Measurements from ENCODE around the gene SUV39H2.
A peak's percentile ranks its signal among the peaks of the same experiment; 100 is the strongest.
"Not testable (repeated sequence)": the region's sequence is repeated elsewhere in the genome, so short reads cannot be mapped to it uniquely, and the experiment has no call there.

Gene SUV39H2

GRCh38 chr10:14876764-14877163, 1.9 kb upstream of the SUV39H2 start:
- DNase-seq: no peak

DNA sequence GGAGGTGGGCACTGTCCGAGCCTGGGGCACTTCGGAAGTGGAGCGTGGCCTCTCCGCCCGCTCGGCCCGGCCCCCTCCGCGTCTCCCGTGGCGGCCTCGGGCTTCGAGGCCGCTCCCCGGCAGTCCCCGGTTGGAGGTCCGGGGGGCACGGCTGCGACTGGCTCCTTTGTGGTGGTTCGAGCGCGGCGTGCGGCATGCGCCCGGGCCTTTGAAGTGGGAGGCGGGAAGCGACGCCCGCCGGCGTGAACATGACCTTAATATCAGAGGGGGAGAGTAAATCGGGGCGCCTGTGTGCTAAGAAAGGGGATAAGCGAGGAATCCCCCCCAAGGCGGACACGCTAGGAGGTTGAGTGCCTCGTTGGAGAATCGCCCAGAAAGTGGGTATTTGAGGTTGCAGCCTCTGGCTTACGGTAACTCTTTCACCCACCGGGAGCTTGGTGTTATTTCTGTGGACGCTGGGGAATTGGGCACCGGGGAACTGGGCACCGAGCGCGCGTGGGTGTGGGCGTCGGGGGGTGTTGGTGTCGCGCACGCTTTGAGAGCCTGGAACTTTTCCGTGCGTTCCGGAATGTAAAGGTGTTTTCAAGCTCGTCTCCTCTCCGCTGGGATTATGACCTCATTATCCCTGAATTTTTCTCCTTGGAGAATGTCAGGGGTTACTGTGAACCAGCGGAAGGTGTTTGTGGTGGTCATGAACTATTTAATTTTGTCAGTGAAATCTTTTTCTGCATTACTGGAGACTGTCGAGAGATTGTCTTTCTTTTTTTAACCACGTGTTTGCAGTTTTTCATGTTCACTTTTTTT, 660 bp downstream of the SUV39H2 start:
- DNase-seq: peak; percentile 60 to 61

DNA sequence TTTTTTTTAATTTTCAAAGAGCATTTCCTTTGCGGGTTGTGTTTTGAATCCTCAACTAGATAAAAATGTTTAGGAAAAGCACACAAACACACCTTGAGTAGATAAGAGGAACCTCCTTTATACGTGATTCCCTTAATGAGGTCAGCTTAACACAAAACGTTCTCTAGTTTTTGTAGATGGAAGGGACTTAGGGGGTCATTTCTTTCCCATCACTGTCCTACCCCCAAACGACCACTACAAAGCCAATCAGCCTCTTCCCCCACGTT, 1.2 kb downstream of the SUV39H2 start:
- DNase-seq: no peak

GRCh38 chr10:14880229-14880628, 1.6 kb downstream of the SUV39H2 start:
- DNase-seq: no peak

- DNase-seq: no peak
Measured at GRCh38 chr10:14884082-14884481, 5.4 kb downstream of the SUV39H2 start.

DNA sequence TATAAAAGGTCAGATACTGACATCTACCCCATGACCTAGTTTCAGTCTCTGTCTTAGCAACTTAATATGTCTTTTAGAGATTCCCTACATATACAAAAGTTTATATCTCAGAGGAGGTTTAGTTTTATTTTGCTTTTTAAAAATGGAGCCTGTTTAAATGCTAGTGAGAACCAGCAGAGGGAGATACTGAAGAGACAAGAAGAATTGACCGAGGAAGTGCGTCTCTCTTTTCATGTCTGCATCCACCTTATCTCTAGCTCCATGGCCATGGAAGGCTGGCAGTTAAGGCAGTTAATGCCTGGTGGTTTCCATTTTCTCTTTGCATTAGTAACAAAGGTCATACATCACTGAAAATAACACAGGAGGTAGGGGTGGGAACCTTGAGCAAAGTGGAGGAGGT, 10.7 kb downstream of the SUV39H2 start:
- no peak for DNase-seq

DNA sequence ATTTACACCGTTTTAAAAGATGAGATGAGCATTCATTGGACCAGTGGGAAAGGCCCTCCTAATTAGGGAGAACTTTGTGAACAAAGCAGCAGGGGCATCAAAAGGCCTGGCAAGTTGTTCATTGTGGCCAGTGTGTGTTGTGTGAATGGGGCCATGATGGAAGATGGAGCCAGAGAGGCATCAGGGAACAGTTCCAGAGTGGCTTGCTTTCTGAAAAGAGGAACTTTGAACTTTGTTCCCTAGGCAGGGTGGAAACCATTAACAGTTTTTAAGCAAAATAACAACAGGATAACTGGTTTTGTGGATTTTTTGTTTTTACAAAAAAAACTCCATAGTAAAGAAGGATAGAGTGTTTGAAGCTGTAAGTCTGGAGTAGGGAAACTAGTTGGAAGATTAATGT, 12.5 kb downstream of the SUV39H2 start:
- no peak for DNase-seq

DNA sequence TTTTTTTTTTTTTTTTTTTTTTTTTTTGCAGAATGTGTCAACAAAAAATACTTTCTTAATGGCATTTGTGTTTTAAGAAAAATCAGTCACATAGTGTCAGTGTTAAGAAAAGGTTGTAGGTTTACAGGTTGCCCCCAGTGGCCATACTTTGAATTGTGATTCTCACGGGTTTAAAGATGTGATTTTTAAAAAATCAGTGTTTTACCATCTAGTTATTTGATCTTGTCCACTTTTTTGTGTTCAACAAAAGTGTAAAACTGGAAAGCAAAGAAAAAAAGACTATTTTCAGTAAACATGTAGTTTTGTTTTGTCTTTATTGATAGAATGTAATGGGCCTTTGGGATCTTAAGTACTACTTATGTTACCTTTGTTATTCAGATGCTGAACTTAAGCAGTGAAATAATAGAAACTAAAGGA, 25.7 kb downstream of the SUV39H2 start:
- no peak for DNase-seq

GRCh38 chr10:14904864-14905263, 26.2 kb downstream of the SUV39H2 start:
- no peak for DNase-seq

DNA sequence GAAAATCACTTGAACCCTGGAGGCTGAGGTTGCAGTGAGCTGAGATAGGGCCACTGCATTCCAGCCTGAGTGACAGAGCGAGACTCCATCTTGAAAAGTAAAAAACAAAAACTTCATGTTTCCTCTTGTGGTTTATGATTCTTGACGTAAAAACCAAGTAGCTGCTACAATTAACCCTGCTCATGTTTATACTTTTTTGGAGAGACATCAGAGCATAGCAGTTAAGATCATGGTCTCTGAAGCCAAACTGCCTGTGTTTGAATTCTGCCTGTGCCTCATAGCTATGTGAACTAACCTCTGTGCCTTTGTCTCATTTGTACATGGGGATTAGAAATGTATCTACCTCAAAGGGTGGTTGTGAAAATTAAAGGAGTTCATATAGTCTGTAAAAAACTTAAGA, 27.2 kb downstream of the SUV39H2 start:
- DNase-seq: no peak

DNA sequence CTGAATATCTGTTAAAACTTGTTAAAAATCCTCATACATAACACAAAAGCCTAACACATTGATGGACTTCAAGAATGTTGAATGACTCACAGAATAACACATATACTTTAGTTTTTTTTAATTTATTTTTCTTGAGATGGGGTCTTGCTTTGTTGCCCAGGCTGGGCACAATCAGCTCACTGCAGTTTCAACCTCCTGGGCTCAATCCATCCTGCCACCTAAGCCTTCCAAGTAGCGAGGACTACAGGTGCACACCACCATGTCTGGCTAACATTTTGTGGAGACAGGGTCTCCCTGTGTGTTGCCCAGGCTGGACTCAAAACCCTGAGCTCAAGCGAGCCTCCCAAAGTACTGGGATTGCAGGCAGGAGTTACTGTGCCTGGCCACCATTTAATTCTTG, 28.1 kb downstream of the SUV39H2 start:
- no peak for DNase-seq

DNA sequence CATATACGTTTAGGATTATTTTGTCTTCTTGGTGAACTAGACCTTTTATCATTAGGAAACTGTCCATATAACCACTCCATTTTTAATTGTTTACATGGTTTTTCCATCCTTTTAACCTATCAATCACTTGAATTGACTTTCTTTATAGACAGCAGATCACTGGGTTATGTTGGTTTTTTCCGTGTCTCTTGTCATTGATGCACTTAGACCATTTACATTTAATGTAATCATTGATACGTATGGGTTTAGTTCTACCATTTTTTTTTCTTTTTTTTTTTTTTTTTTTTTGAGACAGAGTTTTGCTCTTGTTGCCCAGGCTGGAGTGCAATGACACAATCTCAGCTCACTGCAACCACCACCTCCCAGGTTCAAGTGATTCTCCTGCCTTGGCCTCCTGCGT, 28.9 kb downstream of the SUV39H2 start:
- DNase-seq: not testable (repeated sequence)

- DNase-seq: no peak
Measured at GRCh38 chr10:14909101-14909500, 30.4 kb downstream of the SUV39H2 start.

- DNase-seq: no peak
Measured at GRCh38 chr10:14910953-14911352, 32.3 kb downstream of the SUV39H2 start.

DNA sequence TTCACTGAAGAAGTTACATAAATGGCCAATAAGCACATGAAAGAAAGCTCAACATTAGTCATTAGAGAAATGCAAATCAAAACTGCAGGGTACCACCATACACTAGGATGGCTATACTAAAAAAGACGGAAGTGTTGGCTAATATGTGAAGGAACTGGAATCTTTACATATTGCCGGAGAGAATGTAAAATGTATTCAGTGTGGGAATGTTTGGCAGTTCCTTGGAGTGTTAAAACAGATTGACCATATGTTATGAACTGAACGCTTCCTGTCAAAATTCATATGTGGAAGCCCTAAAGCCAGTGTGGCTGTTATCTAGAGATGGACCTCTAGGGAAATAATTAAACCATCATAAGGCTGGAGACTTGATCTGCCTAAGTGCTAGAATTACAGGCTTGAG, 33.1 kb downstream of the SUV39H2 start:
- DNase-seq: no peak

- DNase-seq: no peak
Measured at GRCh38 chr10:14916600-14916999, 37.9 kb downstream of the SUV39H2 start.

DNA sequence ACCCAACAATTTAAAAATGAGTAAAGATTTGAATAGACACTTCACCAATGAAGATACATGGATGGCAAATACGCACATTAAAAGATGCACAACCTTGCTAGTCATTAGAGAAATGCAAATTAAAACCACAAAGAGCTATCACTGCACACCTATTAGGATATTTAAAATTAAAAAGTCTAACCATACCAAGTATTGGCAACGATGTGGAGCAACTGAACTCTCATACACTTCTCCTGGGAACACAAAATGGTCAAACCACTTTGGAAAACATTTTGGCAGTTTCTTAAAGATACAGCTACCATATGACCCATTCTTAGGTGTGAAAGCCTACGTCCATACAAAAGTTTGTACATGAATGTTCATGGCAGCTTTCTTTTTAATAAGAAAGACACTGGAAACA, 39.2 kb downstream of the SUV39H2 start:
- no peak for DNase-seq

DNA sequence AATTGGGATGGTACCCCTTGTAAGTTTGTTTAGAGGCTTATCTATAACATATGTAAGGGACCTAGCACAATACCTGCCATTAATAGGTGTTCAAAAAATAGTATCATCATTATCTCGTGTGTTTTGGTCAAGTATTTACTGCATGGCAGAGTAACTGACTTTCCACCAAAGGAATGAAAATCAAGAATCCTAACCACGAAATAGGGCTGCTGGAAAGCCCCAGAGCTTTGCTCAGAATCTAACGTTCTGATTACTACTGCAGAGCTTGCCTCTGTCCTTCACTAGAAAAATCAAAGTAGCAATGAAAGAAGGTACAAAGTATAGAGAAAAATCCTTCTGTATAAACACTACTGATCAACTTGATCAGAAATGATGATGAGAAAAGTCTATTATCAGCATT, 40.3 kb downstream of the SUV39H2 start:
- no peak for DNase-seq

DNA sequence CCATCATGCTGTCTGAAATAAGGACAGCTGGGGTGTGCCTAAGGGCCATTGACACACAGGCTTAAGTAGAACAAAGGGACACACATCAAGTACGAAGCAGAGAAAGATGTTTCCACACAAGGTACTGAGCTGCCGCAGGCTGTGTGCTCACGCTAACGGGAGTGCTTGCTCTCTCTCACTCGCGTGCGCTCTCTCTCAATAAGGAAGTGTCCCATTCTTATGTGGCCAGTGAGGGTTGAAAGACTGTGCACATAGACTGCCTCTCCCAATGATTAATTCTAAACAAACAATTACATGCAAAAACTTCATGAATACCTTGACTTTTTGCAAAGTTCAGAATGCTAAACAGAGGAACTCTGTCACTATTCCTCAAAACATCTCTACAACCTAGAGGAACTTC, 45.3 kb downstream of the SUV39H2 start:
- no peak for DNase-seq

DNA sequence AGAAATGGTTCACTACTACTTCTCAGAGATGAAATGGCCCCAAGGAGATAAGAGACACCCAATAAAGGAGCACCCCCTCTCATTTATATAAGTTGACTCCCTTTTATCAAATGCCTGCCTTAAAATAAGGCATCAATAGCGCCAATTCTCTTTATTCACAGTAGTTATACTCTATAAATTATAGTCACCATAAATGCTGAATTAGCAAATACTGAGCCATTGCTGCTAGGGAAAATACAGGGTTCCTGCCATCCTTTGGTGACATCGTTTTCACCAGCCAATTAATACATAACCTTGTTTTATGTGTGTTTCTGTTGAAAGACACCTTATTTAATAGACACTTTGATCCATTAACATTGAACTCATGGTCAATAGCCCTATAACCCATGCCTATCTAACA, 46.6 kb downstream of the SUV39H2 start:
- DNase-seq: no peak

GRCh38 chr10:14926061-14926470, 47.4 kb downstream of the SUV39H2 start:
- no peak for DNase-seq

DNA sequence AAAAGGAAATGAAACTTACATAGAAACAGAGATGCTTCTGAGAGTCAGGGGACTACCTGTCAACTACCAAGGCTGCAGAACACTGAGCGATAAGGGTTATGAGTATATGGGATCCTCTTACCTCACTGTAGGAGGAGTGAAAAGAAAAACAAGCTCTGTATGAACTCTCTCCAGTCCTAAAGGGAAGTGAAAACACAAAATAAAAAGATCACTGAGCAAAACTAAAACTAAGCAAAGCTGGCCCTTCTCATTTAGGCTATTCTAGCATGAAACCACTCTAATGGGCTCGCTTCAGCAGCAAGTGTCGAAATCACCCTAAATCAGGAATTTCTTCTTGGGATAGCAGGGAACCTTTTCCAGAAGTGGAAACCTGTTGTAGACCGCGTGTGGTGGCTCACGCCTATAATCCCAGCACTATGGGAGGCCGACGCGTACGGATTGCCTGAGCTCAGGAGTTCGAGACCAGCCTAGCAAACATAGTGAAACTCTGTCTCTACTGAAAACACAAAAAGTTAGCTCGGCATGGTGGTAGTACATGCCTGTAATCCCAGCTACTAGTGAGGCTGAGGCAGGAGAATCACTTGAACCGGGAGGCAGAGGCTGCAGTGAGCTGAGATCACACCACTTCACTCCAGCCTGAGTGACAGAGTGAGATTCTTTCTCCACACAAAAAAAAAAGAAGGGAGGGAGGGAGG, 48.2 kb downstream of the SUV39H2 start:
- DNase-seq: no peak

- no peak for DNase-seq
Measured at GRCh38 chr10:14930610-14931009, 51.9 kb downstream of the SUV39H2 start.

- no peak for DNase-seq
Measured at GRCh38 chr10:14936584-14936983, 57.9 kb downstream of the SUV39H2 start.

- peak; percentile 48 to 58 for DNase-seq
Measured at GRCh38 chr10:14938971-14939370, 60.3 kb downstream of the SUV39H2 start.

Data from activated T-cell treated with anti-CD3 and anti-CD28 coated beads, Interleukin-2, amount 50 U/mL, for 48 hours (primary cell).